Measurements from ENCODE around the gene HIRIP3.
"Not testable (repeated sequence)": the region's sequence is repeated elsewhere in the genome, so short reads cannot be mapped to it uniquely, and the experiment has no call there.

HIRIP3 gene

GRCh38 chr16:29995324-29995910 is at the start of gene HIRIP3:
Gene HIRIP3 (minus strand): TSS chr16:29995617. CDS start chr16:29995605, 12 bp downstream.
- DNase-seq (ENCODE audit: insufficient read length, low spot score) = peak; percentile 89
- FAIRE-seq = no peak

GRCh38 chr16:30041841-30042240 is 46.4 kb upstream of the HIRIP3 start:
- FAIRE-seq (no peak), DNase-seq (ENCODE audit: insufficient read length, low spot score) (no peak)

- FAIRE-seq; DNase-seq (ENCODE audit: insufficient read length, low spot score): not testable (repeated sequence)
Observed at GRCh38 chr16:30040690-30041089, 45.3 kb upstream of the HIRIP3 start.

- FAIRE-seq (no peak), DNase-seq (ENCODE audit: insufficient read length, low spot score) (no peak)
Observed at GRCh38 chr16:30040221-30040620, 44.8 kb upstream of the HIRIP3 start.

GRCh38 chr16:30033270-30033669 is 37.9 kb upstream of the HIRIP3 start:
- DNase-seq (ENCODE audit: insufficient read length, low spot score) = no peak
- FAIRE-seq = no peak

- DNase-seq (ENCODE audit: insufficient read length, low spot score) = peak; percentile 74
- FAIRE-seq = no peak
Observed at GRCh38 chr16:30032083-30032819, 36.8 kb upstream of the HIRIP3 start.

- DNase-seq (ENCODE audit: insufficient read length, low spot score) (no peak), FAIRE-seq (no peak)
Observed at GRCh38 chr16:30031477-30031918, 36.1 kb upstream of the HIRIP3 start.

GRCh38 chr16:30030841-30031413 is 35.5 kb upstream of the HIRIP3 start, which contains the start of gene TLCD3B:
Gene TLCD3B (minus strand): TSS chr16:30031271. CDS start chr16:30030527, 744 bp downstream.
- DNase-seq (ENCODE audit: insufficient read length, low spot score) (no peak), FAIRE-seq (no peak)

GRCh38 chr16:30030011-30030685 is 34.7 kb upstream of the HIRIP3 start:
- FAIRE-seq (no peak), DNase-seq (ENCODE audit: insufficient read length, low spot score) (no peak)

- DNase-seq (ENCODE audit: insufficient read length, low spot score) = no peak
- FAIRE-seq = no peak
Observed at GRCh38 chr16:30028438-30029076, 33.1 kb upstream of the HIRIP3 start.

- no peak for DNase-seq (ENCODE audit: insufficient read length, low spot score)
- no peak for FAIRE-seq
Observed at GRCh38 chr16:30027588-30028437, 32.4 kb upstream of the HIRIP3 start.

GRCh38 chr16:30026449-30026848 is 31.0 kb upstream of the HIRIP3 start:
- FAIRE-seq = no peak
- DNase-seq (ENCODE audit: insufficient read length, low spot score) = no peak

GRCh38 chr16:30025574-30025973 is 30.2 kb upstream of the HIRIP3 start:
- DNase-seq (ENCODE audit: insufficient read length, low spot score) (no peak), FAIRE-seq (no peak)

- FAIRE-seq (no peak), DNase-seq (ENCODE audit: insufficient read length, low spot score) (no peak)
Observed at GRCh38 chr16:30025156-30025555, 29.7 kb upstream of the HIRIP3 start.

GRCh38 chr16:30024451-30024850 is 29.0 kb upstream of the HIRIP3 start:
- DNase-seq (ENCODE audit: insufficient read length, low spot score) (no peak), FAIRE-seq (no peak)

GRCh38 chr16:30023586-30023985 is 28.2 kb upstream of the HIRIP3 start:
- DNase-seq (ENCODE audit: insufficient read length, low spot score) (no peak), FAIRE-seq (no peak)

GRCh38 chr16:30022887-30023286 is 27.5 kb upstream of the HIRIP3 start, which contains the start of gene C16orf92:
Gene C16orf92 (plus strand): TSS chr16:30023198. CDS start chr16:30023341, 143 bp downstream.
- FAIRE-seq (no peak), DNase-seq (ENCODE audit: insufficient read length, low spot score) (no peak)

GRCh38 chr16:30018731-30019158 is 23.3 kb upstream of the HIRIP3 start:
- FAIRE-seq (no peak), DNase-seq (ENCODE audit: insufficient read length, low spot score) (no peak)

GRCh38 chr16:30017937-30018336 is 22.5 kb upstream of the HIRIP3 start:
- FAIRE-seq; DNase-seq (ENCODE audit: insufficient read length, low spot score): not testable (repeated sequence)

- no peak for FAIRE-seq
Observed at GRCh38 chr16:30017277-30017656, 21.9 kb upstream of the HIRIP3 start.

More at GRCh38 chr16:30017277-30017656, 21.9 kb upstream of the HIRIP3 start:
- no peak for DNase-seq (ENCODE audit: insufficient read length, low spot score)
